Caco-2 (cell line): Measurements from ENCODE around the gene EFR3B. TPM values are rescaled to one million over a fixed set of nuclear protein-coding genes. Genes with fewer than 3 reads are reported as not detected.

ENCODE experiments used
- BruUV-seq: library from RNA; stranded (reverse); fragments of 400-500 nt; replicated peaks from 2 replicates; lab custom pipeline; 2021; lab: Mats Ljungman, UMichigan
- CTCF ChIA-PET: fragments of 300-600 bp; sonication (Branson Sonifier 250); formaldehyde crosslinking; loops from one replicate; lab custom pipeline; 2022; ENCODE audit warnings: antibody characterized with exemption; lab: Charles Lee
- POLR2A ChIA-PET: fragments of 300-600 bp; sonication (Branson Sonifier 250); formaldehyde crosslinking; loops from one replicate; lab custom pipeline; 2022; ENCODE audit warnings: antibody characterized with exemption; lab: Charles Lee
- DNase-seq, 2 experiments: peaks; one replicate each; pipeline versions ENCODE4 v3.0.0 to v3.0.0-alpha.2; 2020 to 2022
- H3K27me3 ChIP-seq: replicated peaks from 2 replicates; pipeline ENCODE4 v1.6.0; 2011; ENCODE audit warnings: low read length; ENCODE audit not compliant: control insufficient read depth, insufficient read depth
- H3K36me3 ChIP-seq: 2 replicates; pipeline ENCODE4 v1.5.1; 2011; ENCODE audit warnings: low read length; ENCODE audit not compliant: control insufficient read depth, insufficient read depth
- H3K4me1 ChIP-seq: fragments of 250-450 bp; sonication (Bioruptor Pico); 2 replicates; pipeline ENCODE4 v1.5.1; 2020; ENCODE audit warnings: mild to moderate bottlenecking
- H3K4me3 ChIP-seq: 2 replicates; pipeline ENCODE4 v1.5.1; 2011; ENCODE audit warnings: low read depth, mild to moderate bottlenecking, control low read depth, low read length
- H3K9me3 ChIP-seq: fragments of 250-450 bp; sonication (Bioruptor Pico); 2 replicates; pipeline ENCODE4 v1.5.1; 2020; ENCODE audit warnings: mild to moderate bottlenecking, moderate library complexity
- H3K27ac Mint-ChIP-seq: one replicate; pipeline ENCODE4 v1.8.0; 2022; ENCODE audit warnings: mixed read lengths; ENCODE audit not compliant: unreplicated experiment
- H3K27me3 Mint-ChIP-seq: one replicate; pipeline ENCODE4 v1.8.0; 2022; ENCODE audit warnings: mixed read lengths; ENCODE audit not compliant: insufficient read depth, unreplicated experiment
- H3K36me3 Mint-ChIP-seq: one replicate; pipeline ENCODE4 v1.8.0; 2022; ENCODE audit warnings: mild to moderate bottlenecking, mixed read lengths; ENCODE audit not compliant: insufficient read depth, unreplicated experiment
- H3K4me1 Mint-ChIP-seq: one replicate; pipeline ENCODE4 v1.8.0; 2022; ENCODE audit warnings: low read depth, mixed read lengths; ENCODE audit not compliant: unreplicated experiment
- H3K4me3 Mint-ChIP-seq: one replicate; pipeline ENCODE4 v1.8.0; 2022; ENCODE audit warnings: mild to moderate bottlenecking, moderate library complexity, mixed read lengths; ENCODE audit not compliant: unreplicated experiment
- H3K9me3 Mint-ChIP-seq: one replicate; pipeline ENCODE4 v1.8.0; 2022; ENCODE audit warnings: mixed read lengths; ENCODE audit not compliant: unreplicated experiment
- intact Hi-C: fragments of 100-400 bp; cut with micrococcal nuclease; formaldehyde crosslinking; loops from one replicate; pipeline ENCODE4 v1.10.0; 2022; ENCODE audit not compliant: unreplicated experiment
- total RNA-seq: library from RNA; stranded (reverse); gene quantifications from 2 replicates; pipeline ENCODE4 v1.2.3, GENCODE V29; 2022
- TF ChIP-seq, protein P1 (sequence below), 2 experiments: fragments of 200-600 bp in 1 of 2; IDR thresholded peaks; 1 replicate in 1 of 2; 2 replicates in 1 of 2; pipeline versions ENCODE4 v1.5.1 to v1.8.0; 2011 to 2022; ENCODE audit warnings: antibody characterized with exemption in 1 of 2, control low read depth in 1 of 2, inconsistent platforms in 1 of 2, low read depth in 1 of 2, low read length in 1 of 2, mild to moderate bottlenecking in 1 of 2, moderate library complexity in 1 of 2; ENCODE audit not compliant: insufficient read depth in 1 of 2, severe bottlenecking in 1 of 2, unreplicated experiment in 1 of 2

EFR3B gene
- total RNA-seq, 1 experiment from 2014 or later, result 19.1 TPM

- CTCF ChIA-PET, result no interaction called here
- POLR2A ChIA-PET, result no interaction called here
- H3K4me1 ChIP-seq, result peaks cover 17% of the 10 kb centered on the region
- no peaks in the 10 kb centered on the region for H3K27me3 ChIP-seq
- Mint-ChIP-seq H3K4me3 (no peak overlapping the region), H3K4me1 (peaks cover 32% of the 10 kb centered on the region), H3K27ac (no peak overlapping the region), H3K27me3 (no peaks in the 10 kb centered on the region), H3K36me3 (no peaks in the 10 kb centered on the region), H3K9me3 (no peaks in the 10 kb centered on the region)
- H3K4me3 ChIP-seq, result no peak overlapping the region
- H3K9me3 ChIP-seq, result no peaks in the 10 kb centered on the region
- BruUV-seq, result no TSS peak
- no peaks in the 10 kb centered on the region for H3K36me3 ChIP-seq
- DNase-seq, result no peak
- intact Hi-C loops, result loop anchor here (5.0 kb wide), 1 partner anchor 42 kb away; no protein-coding TSS in a partner anchor
- TF ChIP-seq, protein P1, sequence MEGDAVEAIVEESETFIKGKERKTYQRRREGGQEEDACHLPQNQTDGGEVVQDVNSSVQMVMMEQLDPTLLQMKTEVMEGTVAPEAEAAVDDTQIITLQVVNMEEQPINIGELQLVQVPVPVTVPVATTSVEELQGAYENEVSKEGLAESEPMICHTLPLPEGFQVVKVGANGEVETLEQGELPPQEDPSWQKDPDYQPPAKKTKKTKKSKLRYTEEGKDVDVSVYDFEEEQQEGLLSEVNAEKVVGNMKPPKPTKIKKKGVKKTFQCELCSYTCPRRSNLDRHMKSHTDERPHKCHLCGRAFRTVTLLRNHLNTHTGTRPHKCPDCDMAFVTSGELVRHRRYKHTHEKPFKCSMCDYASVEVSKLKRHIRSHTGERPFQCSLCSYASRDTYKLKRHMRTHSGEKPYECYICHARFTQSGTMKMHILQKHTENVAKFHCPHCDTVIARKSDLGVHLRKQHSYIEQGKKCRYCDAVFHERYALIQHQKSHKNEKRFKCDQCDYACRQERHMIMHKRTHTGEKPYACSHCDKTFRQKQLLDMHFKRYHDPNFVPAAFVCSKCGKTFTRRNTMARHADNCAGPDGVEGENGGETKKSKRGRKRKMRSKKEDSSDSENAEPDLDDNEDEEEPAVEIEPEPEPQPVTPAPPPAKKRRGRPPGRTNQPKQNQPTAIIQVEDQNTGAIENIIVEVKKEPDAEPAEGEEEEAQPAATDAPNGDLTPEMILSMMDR (IDR thresholded peaks at IDR 0.05; ENCODE audit: insufficient read depth in 1 of 2, low read depth in 1 of 2, low read length in 1 of 2, severe bottlenecking in 1 of 2, unreplicated experiment in 1 of 2), result no peak
Observed at GRCh38 chr2:25074826-25075225, 33.0 kb downstream of the EFR3B start.

DNA sequence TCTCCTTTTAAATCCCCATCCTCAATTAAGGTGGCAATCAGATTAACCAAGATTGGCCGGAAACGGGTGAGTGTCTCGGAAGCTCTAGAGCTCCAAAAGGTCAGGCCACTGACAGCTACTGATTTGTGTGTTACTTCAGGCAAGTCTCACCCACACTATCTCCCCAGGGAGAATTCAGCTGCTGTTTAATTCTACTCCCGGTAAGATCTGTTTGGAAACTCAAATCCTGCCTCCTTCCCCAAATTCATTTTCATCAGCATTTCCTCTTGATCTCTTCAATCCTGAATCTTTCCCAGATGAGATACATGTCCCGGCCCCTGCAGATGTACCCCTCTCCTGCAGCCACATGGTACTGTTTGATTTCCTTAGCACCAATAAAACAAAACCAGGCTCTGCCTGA, 34.9 kb downstream of the EFR3B start:
- Mint-ChIP-seq H3K27me3 (no peaks in the 10 kb centered on the region), H3K9me3 (no peaks in the 10 kb centered on the region), H3K4me3 (no peak overlapping the region), H3K36me3 (no peaks in the 10 kb centered on the region), H3K27ac (no peak overlapping the region), H3K4me1 (peaks cover 26% of the 10 kb centered on the region)
- POLR2A ChIA-PET, result no interaction called here
- no peak for DNase-seq
- CTCF ChIA-PET, result no interaction called here
- intact Hi-C loops, result loop anchor here (5.0 kb wide), 1 partner anchor 41 kb away; no protein-coding TSS in a partner anchor
- H3K36me3 ChIP-seq, result no peaks in the 10 kb centered on the region
- H3K4me3 ChIP-seq, result no peak overlapping the region
- TF ChIP-seq, protein P1 (IDR thresholded peaks at IDR 0.05; ENCODE audit: insufficient read depth in 1 of 2, low read depth in 1 of 2, low read length in 1 of 2, severe bottlenecking in 1 of 2, unreplicated experiment in 1 of 2), result no peak
- H3K9me3 ChIP-seq, result no peaks in the 10 kb centered on the region
- no TSS peak for BruUV-seq
- no peaks in the 10 kb centered on the region for H3K27me3 ChIP-seq
- H3K4me1 ChIP-seq, result peaks cover 17% of the 10 kb centered on the region

GRCh38 chr2:25077789-25078169, 35.9 kb downstream of the EFR3B start:
- CTCF ChIA-PET, result interaction anchor here (1.2 kb wide), 1 partner anchor 102 kb away, joined by 6 read pairs; no protein-coding TSS in a partner anchor
- H3K4me3 Mint-ChIP-seq, result peak overlapping the region; percentile 67
- no peaks in the 10 kb centered on the region for H3K36me3 ChIP-seq
- TF ChIP-seq, protein P1 (IDR thresholded peaks at IDR 0.05; ENCODE audit: insufficient read depth in 1 of 2, low read depth in 1 of 2, low read length in 1 of 2, severe bottlenecking in 1 of 2, unreplicated experiment in 1 of 2), result no peak
- H3K27me3 ChIP-seq, result no peaks in the 10 kb centered on the region
- no peaks in the 10 kb centered on the region for H3K9me3 ChIP-seq
- peaks cover 17% of the 10 kb centered on the region for H3K4me1 ChIP-seq
- intact Hi-C loops, result loop anchor here (2.0 to 5.0 kb wide), 4 partner anchors 21 to 119 kb away; partner anchors contain the start of gene EFR3B
- POLR2A ChIA-PET, result no interaction called here
- H3K4me1 Mint-ChIP-seq, result peaks cover 20% of the 10 kb centered on the region
- no peaks in the 10 kb centered on the region for H3K27me3 Mint-ChIP-seq
- no peaks in the 10 kb centered on the region for H3K9me3 Mint-ChIP-seq
- H3K4me3 ChIP-seq, result no peak overlapping the region
- peak overlapping the region; percentile 71 for H3K27ac Mint-ChIP-seq
- no peaks in the 10 kb centered on the region for H3K36me3 Mint-ChIP-seq
- BruUV-seq, result no TSS peak
- no peak for DNase-seq
